HG02571 (cell line): ENCODE results near the gene COL4A2.
"Not testable (repeated sequence)": the region's sequence is repeated elsewhere in the genome, so short reads cannot be mapped to it uniquely, and the experiment has no call there.

ENCODE experiments used
- ATAC-seq: cut with Tn5 transposase; IDR thresholded peaks from one replicate; pipeline ENCODE4 v1.9.1; 2021; ENCODE audit warnings: mild to moderate bottlenecking, moderate library complexity; ENCODE audit not compliant: unreplicated experiment

COL4A2 gene

GRCh38 chr13:110485604-110486003, 178.5 kb downstream of the COL4A2 start:
- no peak for ATAC-seq

- ATAC-seq = no peak
These were observed 179.1 kb downstream of the COL4A2 start for GRCh38 chr13:110486061-110486715.

- not testable (repeated sequence) for ATAC-seq
These were observed 179.8 kb downstream of the COL4A2 start for GRCh38 chr13:110486880-110487279.

GRCh38 chr13:110490009-110490770, 183.1 kb downstream of the COL4A2 start:
- ATAC-seq = no peak

GRCh38 chr13:110491869-110492678, 185.0 kb downstream of the COL4A2 start:
- ATAC-seq = no peak

- no peak for ATAC-seq
These were observed 185.9 kb downstream of the COL4A2 start for GRCh38 chr13:110492679-110493593.

- no peak for ATAC-seq
These were observed 186.5 kb downstream of the COL4A2 start for GRCh38 chr13:110493613-110494012.

- no peak for ATAC-seq
These were observed 188.3 kb downstream of the COL4A2 start for GRCh38 chr13:110495376-110495775.

- ATAC-seq = no peak
These were observed 188.8 kb downstream of the COL4A2 start for GRCh38 chr13:110495881-110496280.

GRCh38 chr13:110496281-110496680, 189.2 kb downstream of the COL4A2 start:
- no peak for ATAC-seq

- no peak for ATAC-seq
These were observed 189.9 kb downstream of the COL4A2 start for GRCh38 chr13:110497003-110497402.

GRCh38 chr13:110497896-110498295, 190.8 kb downstream of the COL4A2 start:
- not testable (repeated sequence) for ATAC-seq

GRCh38 chr13:110498327-110498726, 191.2 kb downstream of the COL4A2 start:
- no peak for ATAC-seq

GRCh38 chr13:110498765-110499164, 191.7 kb downstream of the COL4A2 start:
- no peak for ATAC-seq

- ATAC-seq = no peak
These were observed 192.7 kb downstream of the COL4A2 start for GRCh38 chr13:110499621-110500281.

- no peak for ATAC-seq
These were observed 193.3 kb downstream of the COL4A2 start for GRCh38 chr13:110500341-110500740.

- ATAC-seq = no peak
These were observed 194.1 kb downstream of the COL4A2 start for GRCh38 chr13:110501188-110501587.

- no peak for ATAC-seq
These were observed 196.2 kb downstream of the COL4A2 start for GRCh38 chr13:110503037-110503901.

- no peak for ATAC-seq
These were observed 197.0 kb downstream of the COL4A2 start for GRCh38 chr13:110503979-110504499.
